IMR-90 (cell line): ENCODE measurements around the gene CKAP5. TPM values are rescaled to one million over a fixed set of nuclear protein-coding genes. Genes with fewer than 3 reads are reported as not detected.

Source experiments
- ATAC-seq: fragments of 200-7000 bp; cut with Tn5 transposase; 2 replicates; pipeline ENCODE4 v1.9.1; 2020; ENCODE audit warnings: low read depth, mild to moderate bottlenecking, moderate library complexity
- BruUV-seq: library from RNA; stranded (reverse); fragments of 400-500 nt; replicated peaks from 2 replicates; lab custom pipeline; 2021; lab: Mats Ljungman, UMichigan
- CTCF ChIA-PET: fragments of 300-600 bp; formaldehyde crosslinking; extraction: SDS; loops from one replicate; lab custom pipeline; 2021; ENCODE audit warnings: antibody characterized with exemption; lab: Yijun Ruan, JAX
- POLR2A ChIA-PET: fragments of 300-600 bp; sonication (Branson Sonifier 250); formaldehyde crosslinking; loops from one replicate; lab custom pipeline; 2022; ENCODE audit warnings: antibody characterized with exemption; ENCODE audit not compliant: unreplicated experiment; lab: Charles Lee
- DNase-seq: peaks from one replicate; pipeline ENCODE4 v3.0.0; 2013
- H2AFZ ChIP-seq: replicated peaks from 2 replicates; pipeline ENCODE3; 2013; ENCODE audit warnings: low read length, mild to moderate bottlenecking; ENCODE audit not compliant: poor library complexity
- H2AK5ac ChIP-seq: 2 replicates; pipeline ENCODE4 v1.6.1; 2013; ENCODE audit warnings: low read depth, low read length, inconsistent platforms
- H2AK9ac ChIP-seq: replicated peaks from 2 replicates; pipeline ENCODE3; 2013; ENCODE audit warnings: mild to moderate bottlenecking, low read depth, low read length, moderate library complexity; ENCODE audit not compliant: poor library complexity
- H2BK120ac ChIP-seq: 2 replicates; pipeline ENCODE4 v1.6.1; 2013; ENCODE audit warnings: low read depth, low read length, inconsistent platforms
- H2BK15ac ChIP-seq: 3 replicates; pipeline ENCODE4 v1.6.1; 2013; ENCODE audit warnings: low read depth, low read length, inconsistent platforms
- H2BK20ac ChIP-seq: 2 replicates; pipeline ENCODE4 v1.6.1; 2013; ENCODE audit warnings: low read depth, mild to moderate bottlenecking, inconsistent platforms, low read length, moderate library complexity
- H2BK5ac ChIP-seq: 2 replicates; pipeline ENCODE4 v1.6.1; 2013; ENCODE audit warnings: mild to moderate bottlenecking, low read depth, low read length, inconsistent platforms; ENCODE audit not compliant: poor library complexity, severe bottlenecking
- H3K14ac ChIP-seq: replicated peaks from 2 replicates; pipeline ENCODE4 v1.6.1; 2013; ENCODE audit warnings: low read depth, low read length, inconsistent platforms
- H3K18ac ChIP-seq: 2 replicates; pipeline ENCODE4 v1.6.1; 2013; ENCODE audit warnings: low read depth, low read length, control low read depth
- H3K23ac ChIP-seq: 2 replicates; pipeline ENCODE4 v1.6.1; 2013; ENCODE audit warnings: low read depth, low read length, inconsistent platforms
- H3K27ac ChIP-seq: 2 replicates; pipeline ENCODE4 v1.5.1; 2013; ENCODE audit warnings: mild to moderate bottlenecking, control low read depth, low read length; ENCODE audit not compliant: insufficient read depth
- H3K27me3 ChIP-seq: 2 replicates; pipeline ENCODE4 v1.6.1; 2013; ENCODE audit warnings: low read length; ENCODE audit not compliant: control insufficient read depth, insufficient read depth
- H3K36me3 ChIP-seq: 2 replicates; pipeline ENCODE4 v1.6.1; 2013; ENCODE audit warnings: low read length, mixed read lengths; ENCODE audit not compliant: control insufficient read depth, insufficient read depth
- H3K4ac ChIP-seq: 2 replicates; pipeline ENCODE4 v1.6.1; 2013; ENCODE audit warnings: low read depth, low read length, inconsistent platforms
- H3K4me1 ChIP-seq: 2 replicates; pipeline ENCODE4 v1.6.1; 2013; ENCODE audit warnings: low read length, mixed read lengths; ENCODE audit not compliant: control insufficient read depth, insufficient read depth
- H3K4me2 ChIP-seq: 2 replicates; pipeline ENCODE4 v1.6.1; 2013; ENCODE audit warnings: low read depth, mild to moderate bottlenecking, control low read depth, low read length, moderate library complexity
- H3K4me3 ChIP-seq: 2 replicates; pipeline ENCODE4 v1.5.1; 2013; ENCODE audit warnings: low read depth, mild to moderate bottlenecking, control low read depth, low read length, moderate library complexity; ENCODE audit not compliant: insufficient read depth
- H3K56ac ChIP-seq: 2 replicates; pipeline ENCODE4 v1.6.1; 2013; ENCODE audit warnings: low read length, inconsistent platforms; ENCODE audit not compliant: insufficient read depth; ENCODE audit errors: extremely low read depth
- H3K79me1 ChIP-seq, 2 experiments: 2 replicates each; pipeline ENCODE4 v1.6.1; 2013; ENCODE audit warnings: low read length in 2 of 2, inconsistent platforms in 1 of 2, low read depth in 1 of 2
- H3K9ac ChIP-seq: 2 replicates; pipeline ENCODE4 v1.6.1; 2013; ENCODE audit warnings: low read depth, low read length, control low read depth
- H3K9me1 ChIP-seq: 2 replicates; pipeline ENCODE4 v1.6.1; 2013; ENCODE audit warnings: low read length, inconsistent platforms; ENCODE audit not compliant: insufficient read depth
- H3K9me3 ChIP-seq: 2 replicates; pipeline ENCODE4 v1.6.1; 2013; ENCODE audit warnings: low read length; ENCODE audit not compliant: control insufficient read depth, insufficient read depth
- H4K20me1 ChIP-seq: 2 replicates; pipeline ENCODE4 v1.6.1; 2013; ENCODE audit warnings: low read length, inconsistent platforms; ENCODE audit not compliant: insufficient read depth
- H4K5ac ChIP-seq: 2 replicates; pipeline ENCODE4 v1.6.1; 2013; ENCODE audit warnings: mild to moderate bottlenecking, low read depth, low read length, control low read depth
- H4K8ac ChIP-seq, 2 experiments: 2 replicates each; pipeline ENCODE4 v1.6.1; 2013; ENCODE audit warnings: low read depth in 2 of 2, low read length in 2 of 2, control low read depth in 1 of 2, inconsistent platforms in 1 of 2
- H4K91ac ChIP-seq: 2 replicates; pipeline ENCODE4 v1.6.1; 2013; ENCODE audit warnings: low read depth, low read length, inconsistent platforms; ENCODE audit not compliant: insufficient read depth
- BHLHE40 ChIP-seq: fragments of 150-350 bp; IDR thresholded peaks from 2 replicates; pipeline ENCODE4 v1.6.1; 2016; ENCODE audit warnings: mild to moderate bottlenecking, low read depth, low read length
- CEBPB ChIP-seq: IDR thresholded peaks from 2 replicates; pipeline ENCODE4 v1.6.1; 2012; ENCODE audit warnings: low read depth, low read length, improper control_type of control experiment
- CHD1 ChIP-seq: IDR thresholded peaks from 2 replicates; pipeline ENCODE4 v1.6.1; 2012; ENCODE audit warnings: low read depth, low read length, improper control_type of control experiment
- FOS ChIP-seq: fragments of 150-350 bp; IDR thresholded peaks from 2 replicates; pipeline ENCODE4 v1.6.1; 2016; ENCODE audit warnings: low read depth, low read length
- MAFK ChIP-seq: IDR thresholded peaks from 2 replicates; pipeline ENCODE4 v1.6.1; 2012; ENCODE audit warnings: low read depth, low read length, improper control_type of control experiment
- MAZ ChIP-seq: IDR thresholded peaks from 2 replicates; pipeline ENCODE4 v1.6.1; 2012; ENCODE audit warnings: low read depth, mild to moderate bottlenecking, low read length, improper control_type of control experiment, moderate library complexity, borderline replicate concordance
- MXI1 ChIP-seq: IDR thresholded peaks from 2 replicates; pipeline ENCODE4 v1.6.1; 2012; ENCODE audit warnings: low read depth, mild to moderate bottlenecking, low read length, moderate library complexity, borderline replicate concordance
- NFE2L2 ChIP-seq: fragments of 150-350 bp; IDR thresholded peaks from 2 replicates; pipeline ENCODE4 v1.6.1; 2016; ENCODE audit warnings: low read depth, mild to moderate bottlenecking, low read length
- POLR2A ChIP-seq: IDR thresholded peaks from 2 replicates; pipeline ENCODE4 v1.6.1; 2012; ENCODE audit warnings: mild to moderate bottlenecking, low read depth, low read length
- RAD21 ChIP-seq: IDR thresholded peaks from 2 replicates; pipeline ENCODE4 v1.6.1; 2012; ENCODE audit warnings: low read length, improper control_type of control experiment
- RCOR1 ChIP-seq: IDR thresholded peaks from 2 replicates; pipeline ENCODE4 v1.6.1; 2012; ENCODE audit warnings: mild to moderate bottlenecking, low read length, improper control_type of control experiment; ENCODE audit not compliant: insufficient replicate concordance
- RFX5 ChIP-seq: IDR thresholded peaks from 2 replicates; pipeline ENCODE4 v1.8.0; 2012; ENCODE audit warnings: low read depth, mild to moderate bottlenecking, low read length, moderate library complexity
- SMC3 ChIP-seq: fragments of 150-350 bp; IDR thresholded peaks from 2 replicates; pipeline ENCODE4 v1.6.1; 2016; ENCODE audit warnings: low read depth, mild to moderate bottlenecking, antibody characterized with exemption, low read length, moderate library complexity
- WGBS, 2 experiments: methylation state at CpG; one replicate each; pipeline versions ENCODE4 v1.1.5 to v1.1.7; 2013; ENCODE audit warnings: missing lambda C conversion rate in 2 of 2; ENCODE audit not compliant: insufficient read length in 1 of 2; ENCODE audit errors: extremely low coverage in 2 of 2; 5-methylcytosine and 5-hydroxymethylcytosine counted together
- dilution Hi-C: fragments of 300-500 bp; cut with HindIII; formaldehyde crosslinking; loops from one replicate; pipeline ENCODE4 v1.14.3; 2018; ENCODE audit warnings: low sequenced_read_pairs; ENCODE audit not compliant: unreplicated experiment
- in situ Hi-C: fragments of 300-500 bp; cut with MboI; formaldehyde crosslinking; loops from 3 replicates; pipeline ENCODE4 v1.14.3; 2019; ENCODE audit warnings: low sequenced_read_pairs, inconsistent platforms, mixed read lengths
- intact Hi-C: fragments of 100-400 bp; cut with micrococcal nuclease; formaldehyde crosslinking; loops from 2 replicates; pipeline ENCODE4 v1.10.0; 2022
- polyA plus RNA-seq, 3 experiments: library from polyadenylated mRNA; depleted of rRNA; stranded (reverse); fragments of >200 nt; gene quantifications; 2 replicates each; pipeline ENCODE4 v1.2.3, GENCODE V29; 2012; ENCODE audit warnings: low replicate concordance in 1 of 3
- total RNA-seq: library from RNA; depleted of rRNA; stranded (reverse); fragments of >200 nt; gene quantifications from 2 replicates; pipeline ENCODE4 v1.2.3, GENCODE V29; 2012
- TF ChIP-seq, protein P1 (sequence below): fragments of 150-350 bp; IDR thresholded peaks from 2 replicates; pipeline ENCODE4 v1.6.1; 2017; ENCODE audit warnings: mild to moderate bottlenecking, antibody characterized with exemption, low read length, low read depth
- TF ChIP-seq, protein P2 (sequence below): conservative IDR thresholded peaks from 2 replicates; pipeline ENCODE4 v1.5.1; 2012; ENCODE audit warnings: mild to moderate bottlenecking, low read depth, low read length, improper control_type of control experiment
- TF ChIP-seq, protein P3 (sequence below): fragments of 150-350 bp; IDR thresholded peaks from 2 replicates; pipeline ENCODE4 v1.6.1; 2016; ENCODE audit warnings: low read depth, mild to moderate bottlenecking, low read length, moderate library complexity, borderline replicate concordance

The CKAP5 gene
- total and polyA plus RNA-seq, 2 of the 4 experiments (the other 2 are of a cell fraction): 59.5 to 79.2 TPM

DNA sequence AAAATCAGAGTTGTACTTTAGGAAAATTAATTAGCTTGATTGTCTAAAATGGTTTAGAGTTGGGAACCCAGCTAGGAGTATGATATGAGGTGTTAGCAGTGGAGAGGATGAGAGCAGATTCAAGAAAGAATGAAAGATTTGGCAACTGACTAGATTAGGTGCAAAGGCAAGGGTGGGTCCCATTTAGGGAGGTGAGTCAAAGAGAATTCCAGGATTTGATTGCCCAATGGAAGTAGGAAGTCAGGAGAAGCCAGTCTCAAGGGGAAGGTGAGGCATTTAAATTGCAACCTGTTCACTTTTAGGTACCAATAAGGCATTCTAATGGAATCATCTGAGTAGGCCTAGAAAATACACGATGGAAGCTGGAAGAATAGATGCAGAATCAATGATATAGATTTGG is 3.6 kb upstream of the CKAP5 start:
- no peak overlapping the region for H3K4me3 ChIP-seq
- H4K5ac ChIP-seq: no peak overlapping the region
- H4K8ac ChIP-seq: no peak overlapping the region
- dilution Hi-C loops: no loop called here
- H3K56ac ChIP-seq: no peak overlapping the region
- peaks cover 0 to 10% of the 10 kb centered on the region in 2 experiments; a peak in 2 of 4 replicates for H3K79me1 ChIP-seq
- peaks cover 6% of the 10 kb centered on the region; the same call in 1 of the 2 replicates for H4K20me1 ChIP-seq
- BruUV-seq: no TSS peak
- H3K4me1 ChIP-seq: no peaks in the 10 kb centered on the region
- H2BK15ac ChIP-seq: no peak overlapping the region
- H3K4me2 ChIP-seq: no peak overlapping the region
- ATAC-seq: no peak
- POLR2A ChIA-PET: no interaction called here
- no peak overlapping the region for H2BK120ac ChIP-seq
- H4K91ac ChIP-seq: no peak overlapping the region
- no peaks in the 10 kb centered on the region for H3K9me3 ChIP-seq
- intact Hi-C loops: no loop called here
- no peak overlapping the region for H3K27ac ChIP-seq
- no peaks in the 10 kb centered on the region; the same call in 1 of the 2 replicates for H3K9me1 ChIP-seq
- H2BK20ac ChIP-seq: no peak overlapping the region
- H2AK5ac ChIP-seq: no peak overlapping the region
- TF ChIP-seq RCOR1: no peak
- TF ChIP-seq, protein P1, sequence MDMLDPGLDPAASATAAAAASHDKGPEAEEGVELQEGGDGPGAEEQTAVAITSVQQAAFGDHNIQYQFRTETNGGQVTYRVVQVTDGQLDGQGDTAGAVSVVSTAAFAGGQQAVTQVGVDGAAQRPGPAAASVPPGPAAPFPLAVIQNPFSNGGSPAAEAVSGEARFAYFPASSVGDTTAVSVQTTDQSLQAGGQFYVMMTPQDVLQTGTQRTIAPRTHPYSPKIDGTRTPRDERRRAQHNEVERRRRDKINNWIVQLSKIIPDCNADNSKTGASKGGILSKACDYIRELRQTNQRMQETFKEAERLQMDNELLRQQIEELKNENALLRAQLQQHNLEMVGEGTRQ: no peak
- no peak for TF ChIP-seq MXI1
- TF ChIP-seq CEBPB: no peak
- TF ChIP-seq CHD1: no peak
- no peak for TF ChIP-seq SMC3
- no peak for TF ChIP-seq MAZ
- TF ChIP-seq POLR2A: no peak
- TF ChIP-seq, protein P2, sequence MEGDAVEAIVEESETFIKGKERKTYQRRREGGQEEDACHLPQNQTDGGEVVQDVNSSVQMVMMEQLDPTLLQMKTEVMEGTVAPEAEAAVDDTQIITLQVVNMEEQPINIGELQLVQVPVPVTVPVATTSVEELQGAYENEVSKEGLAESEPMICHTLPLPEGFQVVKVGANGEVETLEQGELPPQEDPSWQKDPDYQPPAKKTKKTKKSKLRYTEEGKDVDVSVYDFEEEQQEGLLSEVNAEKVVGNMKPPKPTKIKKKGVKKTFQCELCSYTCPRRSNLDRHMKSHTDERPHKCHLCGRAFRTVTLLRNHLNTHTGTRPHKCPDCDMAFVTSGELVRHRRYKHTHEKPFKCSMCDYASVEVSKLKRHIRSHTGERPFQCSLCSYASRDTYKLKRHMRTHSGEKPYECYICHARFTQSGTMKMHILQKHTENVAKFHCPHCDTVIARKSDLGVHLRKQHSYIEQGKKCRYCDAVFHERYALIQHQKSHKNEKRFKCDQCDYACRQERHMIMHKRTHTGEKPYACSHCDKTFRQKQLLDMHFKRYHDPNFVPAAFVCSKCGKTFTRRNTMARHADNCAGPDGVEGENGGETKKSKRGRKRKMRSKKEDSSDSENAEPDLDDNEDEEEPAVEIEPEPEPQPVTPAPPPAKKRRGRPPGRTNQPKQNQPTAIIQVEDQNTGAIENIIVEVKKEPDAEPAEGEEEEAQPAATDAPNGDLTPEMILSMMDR: no peak
- TF ChIP-seq RFX5: no peak
- TF ChIP-seq FOS: no peak
- TF ChIP-seq BHLHE40: no peak
- TF ChIP-seq RAD21: no peak
- TF ChIP-seq MAFK: no peak
- TF ChIP-seq, protein P3, sequence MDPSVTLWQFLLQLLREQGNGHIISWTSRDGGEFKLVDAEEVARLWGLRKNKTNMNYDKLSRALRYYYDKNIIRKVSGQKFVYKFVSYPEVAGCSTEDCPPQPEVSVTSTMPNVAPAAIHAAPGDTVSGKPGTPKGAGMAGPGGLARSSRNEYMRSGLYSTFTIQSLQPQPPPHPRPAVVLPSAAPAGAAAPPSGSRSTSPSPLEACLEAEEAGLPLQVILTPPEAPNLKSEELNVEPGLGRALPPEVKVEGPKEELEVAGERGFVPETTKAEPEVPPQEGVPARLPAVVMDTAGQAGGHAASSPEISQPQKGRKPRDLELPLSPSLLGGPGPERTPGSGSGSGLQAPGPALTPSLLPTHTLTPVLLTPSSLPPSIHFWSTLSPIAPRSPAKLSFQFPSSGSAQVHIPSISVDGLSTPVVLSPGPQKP: no peak
- no peak for TF ChIP-seq NFE2L2
- in situ Hi-C loops: no loop called here
- H2AFZ ChIP-seq: no peak overlapping the region
- H3K4ac ChIP-seq: no peak overlapping the region
- no peak for DNase-seq
- no peak overlapping the region for H3K18ac ChIP-seq
- no peak overlapping the region for H3K9ac ChIP-seq
- H2AK9ac ChIP-seq: no peak overlapping the region
- no peaks in the 10 kb centered on the region for H3K36me3 ChIP-seq
- no peak overlapping the region for H2BK5ac ChIP-seq
- no CpG with 5 or more reads among the region's 1 CpG for WGBS, 2 experiments
- H3K27me3 ChIP-seq: no peaks in the 10 kb centered on the region
- CTCF ChIA-PET: no interaction called here
- no peak overlapping the region for H3K23ac ChIP-seq
- H3K14ac ChIP-seq: no peak overlapping the region
